Measurements from ENCODE around the gene DHCR7. TPM values are rescaled to one million over a fixed set of nuclear protein-coding genes. Genes with fewer than 3 reads are reported as not detected.

Gene DHCR7
- total RNA-seq, 1 experiment from 2014 or later, result 211 TPM

GRCh38 chr11:71450507-71450906, 2.3 kb upstream of the DHCR7 start:
- Mint-ChIP-seq H3K27me3 (ENCODE audit: unreplicated experiment) (no peaks in the 10 kb centered on the region), H3K4me3 (ENCODE audit: low read depth, unreplicated experiment) (peak overlapping the region; percentile 91), H3K9me3 (ENCODE audit: low read depth, unreplicated experiment) (no peaks in the 10 kb centered on the region), H3K27ac (ENCODE audit: unreplicated experiment) (no peak overlapping the region), H3K4me1 (ENCODE audit: low read depth, unreplicated experiment) (peaks cover 41% of the 10 kb centered on the region), H3K36me3 (ENCODE audit: insufficient read depth, unreplicated experiment) (peaks cover 77% of the 10 kb centered on the region)
- no peak for TF ChIP-seq CTCF (IDR thresholded peaks at IDR 0.05; ENCODE audit: unreplicated experiment)
- CTCF ChIA-PET, result no interaction called here
- intact Hi-C loops (cut with micrococcal nuclease; ENCODE audit: unreplicated experiment), result no loop called here
- BruUV-seq (replicated peaks), result no TSS peak
- DNase-seq, result no peak

GRCh38 chr11:71449596-71449995, 1.4 kb upstream of the DHCR7 start:
- H3K4me3 Mint-ChIP-seq (ENCODE audit: low read depth, unreplicated experiment), result peak overlapping the region; percentile 91
- peaks cover 42% of the 10 kb centered on the region for H3K4me1 Mint-ChIP-seq (ENCODE audit: low read depth, unreplicated experiment)
- TF ChIP-seq CTCF (IDR thresholded peaks at IDR 0.05; ENCODE audit: unreplicated experiment), result no peak
- no peak for DNase-seq
- no peaks in the 10 kb centered on the region for H3K27me3 Mint-ChIP-seq (ENCODE audit: unreplicated experiment)
- H3K36me3 Mint-ChIP-seq (ENCODE audit: insufficient read depth, unreplicated experiment), result peaks cover 77% of the 10 kb centered on the region
- CTCF ChIA-PET, result interaction anchor here (0.7 kb wide), 1 partner anchor 281 kb away, joined by 4 read pairs; no protein-coding TSS in a partner anchor
- no peaks in the 10 kb centered on the region for H3K9me3 Mint-ChIP-seq (ENCODE audit: low read depth, unreplicated experiment)
- intact Hi-C loops (cut with micrococcal nuclease; ENCODE audit: unreplicated experiment), result no loop called here
- peak overlapping the region; percentile 7 for H3K27ac Mint-ChIP-seq (ENCODE audit: unreplicated experiment)
- BruUV-seq (replicated peaks), result no TSS peak

GRCh38 chr11:71447791-71448256, 369 bp downstream of the DHCR7 start:
- H3K27ac Mint-ChIP-seq (ENCODE audit: unreplicated experiment), result peak overlapping the region; percentile 83
- peaks cover 64% of the 10 kb centered on the region for H3K36me3 Mint-ChIP-seq (ENCODE audit: insufficient read depth, unreplicated experiment)
- no peak for TF ChIP-seq CTCF (IDR thresholded peaks at IDR 0.05; ENCODE audit: unreplicated experiment)
- peaks cover 38% of the 10 kb centered on the region for H3K4me1 Mint-ChIP-seq (ENCODE audit: low read depth, unreplicated experiment)
- intact Hi-C loops (cut with micrococcal nuclease; ENCODE audit: unreplicated experiment), result no loop called here
- H3K4me3 Mint-ChIP-seq (ENCODE audit: low read depth, unreplicated experiment), result peak overlapping the region; percentile 91
- H3K27me3 Mint-ChIP-seq (ENCODE audit: unreplicated experiment), result no peaks in the 10 kb centered on the region
- BruUV-seq (replicated peaks), result no TSS peak
- peak; percentile 46 for DNase-seq
- CTCF ChIA-PET, result interaction anchor here (1.0 to 1.1 kb wide), 2 partner anchors 11 to 164 kb away, joined by 3 read pairs; no protein-coding TSS in a partner anchor
- H3K9me3 Mint-ChIP-seq (ENCODE audit: low read depth, unreplicated experiment), result no peaks in the 10 kb centered on the region

- no peaks in the 10 kb centered on the region for H3K9me3 Mint-ChIP-seq (ENCODE audit: low read depth, unreplicated experiment)
- peaks cover 60% of the 10 kb centered on the region for H3K36me3 Mint-ChIP-seq (ENCODE audit: insufficient read depth, unreplicated experiment)
- no peak for DNase-seq
- H3K27ac Mint-ChIP-seq (ENCODE audit: unreplicated experiment), result peak overlapping the region; percentile 83
- CTCF ChIA-PET, result no interaction called here
- H3K4me1 Mint-ChIP-seq (ENCODE audit: low read depth, unreplicated experiment), result peaks cover 34% of the 10 kb centered on the region
- BruUV-seq (replicated peaks), result TSS peak; percentile 64
- peak overlapping the region; percentile 91 for H3K4me3 Mint-ChIP-seq (ENCODE audit: low read depth, unreplicated experiment)
- TF ChIP-seq CTCF (IDR thresholded peaks at IDR 0.05; ENCODE audit: unreplicated experiment), result no peak
- intact Hi-C loops (cut with micrococcal nuclease; ENCODE audit: unreplicated experiment), result no loop called here
- H3K27me3 Mint-ChIP-seq (ENCODE audit: unreplicated experiment), result no peaks in the 10 kb centered on the region
These were observed 1.1 kb downstream of the DHCR7 start for GRCh38 chr11:71446942-71447688.
